Stomach (tissue), 9 donors: ENCODE results near the gene SOS1. TPM values are rescaled to one million over a fixed set of nuclear protein-coding genes. Genes with fewer than 3 reads are reported as not detected.
"Not testable (repeated sequence)": the region's sequence is repeated elsewhere in the genome, so short reads cannot be mapped to it uniquely, and the experiment has no call there.

ENCODE experiments used
- DNase-seq, 2 donors: peaks; one replicate each; pipeline versions ENCODE4 v3.0.0 to v3.0.0-alpha.2; 2013 to 2019
- H3K27ac ChIP-seq, 5 donors: fragments of 200-600 bp in 4 of 5; sonication (generic) in 4 of 5; one replicate each; pipeline ENCODE4 v1.5.1; 2013 to 2019; ENCODE audit warnings: mild to moderate bottlenecking in 1 of 5, moderate library complexity in 1 of 5
- H3K27me3 ChIP-seq, 3 donors: fragments of 200-600 bp; sonication (generic); one replicate each; pipeline ENCODE4 v1.5.1; 2017 to 2019; ENCODE audit warnings: mixed run types in 1 of 3
- H3K36me3 ChIP-seq, 4 donors: fragments of 200-600 bp; sonication (generic); 1 replicate in 3 of 4; 2 replicates in 1 of 4; pipeline ENCODE4 v1.5.1; 2016 to 2019
- H3K4me1 ChIP-seq, 4 donors: fragments of 200-600 bp; sonication (generic); one replicate each; pipeline ENCODE4 v1.5.1; 2016 to 2019
- H3K4me3 ChIP-seq, 4 donors: fragments of 200-600 bp; sonication (generic) in 3 of 4; one replicate each; pipeline ENCODE4 v1.5.1; 2016 to 2019; ENCODE audit warnings: mild to moderate bottlenecking in 1 of 4
- H3K9me3 ChIP-seq, 4 donors: fragments of 200-600 bp; sonication (generic); one replicate each; pipeline ENCODE4 v1.5.1; 2016 to 2019
- CTCF ChIP-seq, 7 experiments: fragments of 450-650 bp in 4 of 7; fragments of 200-600 bp in 3 of 7; sonication (generic) in 3 of 7; IDR thresholded peaks; one replicate each; pipeline ENCODE4 v1.5.1; 2016 to 2019; ENCODE audit warnings: antibody characterized with exemption in 7 of 7, control low read depth in 2 of 7, mild to moderate bottlenecking in 1 of 7
- EP300 ChIP-seq: sonication (generic); formaldehyde crosslinking; IDR thresholded peaks from one replicate; pipeline ENCODE4 v1.6.1; 2017; ENCODE audit warnings: antibody characterized with exemption
- POLR2A ChIP-seq, 4 donors: fragments of 450-650 bp; IDR thresholded peaks; one replicate each; pipeline ENCODE4 v1.6.1; 2016; ENCODE audit warnings: antibody characterized with exemption in 4 of 4, control low read depth in 2 of 4, mild to moderate bottlenecking in 1 of 4, moderate library complexity in 1 of 4
- POLR2AphosphoS5 ChIP-seq, 3 donors: sonication (generic); formaldehyde crosslinking; IDR thresholded peaks; one replicate each; pipeline ENCODE4 v1.6.1; 2016; ENCODE audit warnings: antibody characterized with exemption in 3 of 3
- WGBS, 5 donors: extraction: QIAGEN DNeasy Blood & Tissue Kit in 3 of 5; methylation state at CpG; one replicate each; pipeline versions ENCODE4 v1.1.5 to v1.1.7; 2013 to 2018; 5-methylcytosine and 5-hydroxymethylcytosine counted together
- intact Hi-C: fragments of 100-400 bp; cut with DNase I; formaldehyde crosslinking; loops from one replicate; pipeline ENCODE4 v1.15.1; 2023; ENCODE audit warnings: low total_unique reads
- polyA plus RNA-seq, 3 donors: library from polyadenylated mRNA; stranded (reverse); fragments of 200-250 nt; gene quantifications; one replicate each; pipeline ENCODE4 v1.2.3, GENCODE V29; 2013
- total RNA-seq, 5 donors: library from RNA; depleted of rRNA; stranded (reverse); fragments of >200 nt; gene quantifications; one replicate each; pipeline versions ENCODE4 v1.1.0 to v1.2.3, GENCODE V29; 2014 to 2016
- donor health status: healthy with polysubstance abuse.
- donor health status: Bipolar disorder and iron deficiency.
- donor health status: healthy.

The SOS1 gene
- total and polyA plus RNA-seq, 8 donors = 4.5 to 46.4 (median 19.2) TPM

- WGBS, 5 donors = 84 to 89% (median 86%) methylated on average over 4 of the region's 4 CpGs
- no peak overlapping the region for H3K4me3 ChIP-seq
- TF ChIP-seq POLR2AphosphoS5 (IDR thresholded peaks at IDR 0.05) (no peak), CTCF (IDR thresholded peaks at IDR 0.05) (no peak), POLR2A (IDR thresholded peaks at IDR 0.05) (no peak), EP300 (no peak)
- H3K4me1 ChIP-seq = peaks cover 0 to 8% (median 4%) of the 10 kb centered on the region in 4 donors
- H3K27ac ChIP-seq = no peak overlapping the region
- no peaks in the 10 kb centered on the region for H3K9me3 ChIP-seq
- H3K27me3 ChIP-seq = no peaks in the 10 kb centered on the region
- H3K36me3 ChIP-seq = peaks cover 0 to 18% (median 16%) of the 10 kb centered on the region in 4 donors
- DNase-seq = no peak
- intact Hi-C loops = no loop called here
Observed at GRCh38 chr2:39061280-39061679, 59.6 kb downstream of the SOS1 start.

DNA sequence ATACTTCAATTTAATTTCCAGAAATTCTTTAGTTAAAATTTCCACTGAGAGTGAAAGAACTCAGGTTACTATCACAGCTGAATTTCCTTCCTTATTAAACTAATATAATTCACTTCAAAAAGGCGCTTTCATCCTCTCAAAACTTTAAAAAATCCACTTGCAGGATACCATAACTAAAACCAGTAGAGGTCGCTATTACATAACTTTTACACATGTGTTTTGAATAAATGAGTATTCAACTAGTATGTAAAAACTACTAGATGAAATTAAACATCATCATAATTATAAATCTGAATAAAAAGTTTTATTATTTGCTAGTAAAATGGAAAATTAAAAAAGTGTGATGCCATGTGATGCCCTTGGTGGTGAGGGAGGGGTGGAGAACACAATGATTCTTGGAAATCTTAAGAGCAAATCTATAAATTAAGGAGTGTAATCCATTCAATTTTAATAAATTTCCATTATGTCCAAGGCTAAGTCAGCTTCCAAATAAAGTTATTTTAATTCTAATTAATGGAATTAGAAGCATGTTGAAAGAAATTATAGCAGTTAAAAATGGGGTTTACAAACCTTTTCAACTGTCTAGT, 61.4 kb downstream of the SOS1 start:
- Histone ChIP-seq H3K4me3 (no peak overlapping the region), H3K36me3 (peaks cover 0 to 26% (median 24%) of the 10 kb centered on the region in 4 donors), H3K27me3 (no peaks in the 10 kb centered on the region), H3K4me1 (peaks cover 0 to 8% (median 4%) of the 10 kb centered on the region in 4 donors), H3K9me3 (no peaks in the 10 kb centered on the region), H3K27ac (no peak overlapping the region)
- DNase-seq = peak in 1 of 2 donors; percentile 72
- 20 to 25% (median 21%) methylated on average over 2 of the region's 2 CpGs for WGBS, 5 donors
- intact Hi-C loops = no loop called here
- TF ChIP-seq POLR2AphosphoS5 (IDR thresholded peaks at IDR 0.05) (no peak), CTCF (IDR thresholded peaks at IDR 0.05) (peak in 5 of 7 experiments; percentile 32 to 76 (median 43))

- H3K4me3 ChIP-seq = no peak overlapping the region
- no peak overlapping the region for H3K27ac ChIP-seq
- DNase-seq = no peak
- 68 to 84% (median 80%) methylated on average over 3 of the region's 3 CpGs for WGBS, 5 donors
- peaks cover 0 to 8% (median 4%) of the 10 kb centered on the region in 4 donors for H3K4me1 ChIP-seq
- intact Hi-C loops = no loop called here
- H3K9me3 ChIP-seq = no peaks in the 10 kb centered on the region
- H3K36me3 ChIP-seq = peaks cover 0 to 37% (median 32%) of the 10 kb centered on the region in 4 donors
- no peaks in the 10 kb centered on the region for H3K27me3 ChIP-seq
- TF ChIP-seq POLR2AphosphoS5 (IDR thresholded peaks at IDR 0.05) (no peak), CTCF (IDR thresholded peaks at IDR 0.05) (no peak), POLR2A (IDR thresholded peaks at IDR 0.05) (no peak), EP300 (no peak)
Observed at GRCh38 chr2:39058101-39058500, 62.8 kb downstream of the SOS1 start.

DNA sequence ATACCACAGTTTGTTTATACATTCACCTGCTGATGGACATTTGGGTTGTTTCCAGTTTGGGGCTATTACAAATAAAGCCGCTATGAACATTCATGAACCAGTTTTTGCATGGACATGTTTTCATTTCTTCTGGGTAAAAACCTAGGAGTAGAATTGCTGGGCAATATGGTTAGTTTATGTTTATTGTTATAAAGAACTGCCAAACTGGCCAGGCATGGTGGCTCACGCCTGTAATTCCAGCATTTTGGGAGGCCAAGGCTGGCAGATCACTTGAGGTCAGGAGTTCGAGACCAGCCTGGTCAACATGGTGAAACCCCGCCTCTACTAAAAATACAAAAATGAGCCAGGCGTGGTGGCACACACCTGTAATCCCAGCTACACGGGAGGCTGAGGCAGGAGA, 68.2 kb downstream of the SOS1 start:
- peaks cover 0 to 83% (median 73%) of the 10 kb centered on the region in 4 donors for H3K36me3 ChIP-seq
- H3K27ac ChIP-seq, H3K9me3 ChIP-seq, H3K27me3 ChIP-seq, H3K4me1 ChIP-seq, intact Hi-C loops, H3K4me3 ChIP-seq, DNase-seq: not testable (repeated sequence)
- 90 to 99% (median 97%) methylated on average over 6 of the region's 6 CpGs for WGBS, 5 donors

DNA sequence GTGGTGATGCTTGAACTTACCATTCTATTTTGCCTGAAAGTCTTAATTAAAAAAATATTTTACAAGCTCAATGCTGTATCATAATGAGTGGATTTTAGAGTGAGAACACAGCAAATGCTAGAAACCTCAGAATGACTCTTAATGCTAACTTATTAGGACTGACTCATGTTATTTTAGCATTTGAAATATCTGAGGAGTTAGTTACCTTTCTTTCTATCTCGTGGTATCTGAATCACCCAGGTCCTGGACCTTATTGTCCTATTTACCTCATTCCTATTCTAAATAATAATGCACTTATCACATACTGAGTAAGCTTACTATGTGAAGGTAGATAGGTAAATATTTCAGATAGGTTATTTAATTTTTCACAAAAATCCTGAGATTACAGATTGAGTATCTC, 70.7 kb downstream of the SOS1 start:
- intact Hi-C loops = no loop called here
- no peaks in the 10 kb centered on the region for H3K9me3 ChIP-seq
- peaks cover 0 to 81% (median 67%) of the 10 kb centered on the region in 4 donors for H3K36me3 ChIP-seq

More for the DNA sequence above, 70.7 kb downstream of the SOS1 start:
- TF ChIP-seq POLR2AphosphoS5 (IDR thresholded peaks at IDR 0.05) = no peak
- no peak for TF ChIP-seq CTCF (IDR thresholded peaks at IDR 0.05)
- TF ChIP-seq EP300 = no peak
- no peak for TF ChIP-seq POLR2A (IDR thresholded peaks at IDR 0.05)
- no peaks in the 10 kb centered on the region for H3K27me3 ChIP-seq
- no peaks in the 10 kb centered on the region for H3K4me1 ChIP-seq
- H3K4me3 ChIP-seq = no peak overlapping the region
- no peak overlapping the region for H3K27ac ChIP-seq
- 87 to 100% (median 90%) methylated on average over 1 of the region's 1 CpG for WGBS, 5 donors
- DNase-seq = no peak
